Osteoblast (primary cell): ENCODE results near the gene NCKAP5. TPM values are rescaled to one million over a fixed set of nuclear protein-coding genes. Genes with fewer than 3 reads are reported as not detected.

Source experiments
- DNase-seq: peaks from one replicate; pipeline ENCODE4 v3.0.0; 2011; ENCODE audit warnings: low spot score, mixed read lengths; ENCODE audit not compliant: insufficient read length; ENCODE audit errors: missing footprints
- H2AFZ ChIP-seq: 2 replicates; pipeline ENCODE4 v1.6.0; 2011; ENCODE audit warnings: mild to moderate bottlenecking, low read length
- H3K27ac ChIP-seq: 2 replicates; pipeline ENCODE4 v1.5.1; 2011; ENCODE audit warnings: mild to moderate bottlenecking, low read depth, low read length, moderate library complexity
- H3K27me3 ChIP-seq: 2 replicates; pipeline ENCODE4 v1.6.0; 2012; ENCODE audit warnings: mild to moderate bottlenecking, control low read depth, inconsistent platforms, low read length, moderate library complexity; ENCODE audit not compliant: insufficient read depth
- H3K36me3 ChIP-seq: 2 replicates; pipeline ENCODE4 v1.5.1; 2011; ENCODE audit warnings: mild to moderate bottlenecking, low read length, control low read depth, moderate library complexity; ENCODE audit not compliant: insufficient read depth
- H3K4me1 ChIP-seq: 2 replicates; pipeline ENCODE4 v1.5.1; 2011; ENCODE audit warnings: mild to moderate bottlenecking, low read length, control low read depth, moderate library complexity; ENCODE audit not compliant: insufficient read depth
- H3K4me2 ChIP-seq: 2 replicates; pipeline ENCODE4 v1.6.0; 2011; ENCODE audit warnings: mild to moderate bottlenecking, low read length; ENCODE audit not compliant: insufficient read depth
- H3K4me3 ChIP-seq: fragments of 200-600 bp; sonication (generic); 3 replicates; pipeline ENCODE4 v1.5.1; 2012; ENCODE audit warnings: mild to moderate bottlenecking, low read length, inconsistent platforms; ENCODE audit not compliant: insufficient read depth
- H3K79me2 ChIP-seq: 2 replicates; pipeline ENCODE4 v1.6.0; 2012; ENCODE audit warnings: mild to moderate bottlenecking, low read length, control low read depth, inconsistent platforms; ENCODE audit not compliant: insufficient read depth
- H3K9me3 ChIP-seq: 2 replicates; pipeline ENCODE4 v1.5.1; 2011; ENCODE audit warnings: low read depth, low read length, control low read depth
- H4K20me1 ChIP-seq: 2 replicates; pipeline ENCODE4 v1.6.0; 2012; ENCODE audit warnings: mild to moderate bottlenecking, low read length, control low read depth; ENCODE audit not compliant: insufficient read depth
- total RNA-seq: library from RNA; depleted of rRNA; stranded (reverse); fragments of >200 nt; gene quantifications from 2 replicates; pipeline ENCODE4 v1.2.3, GENCODE V29; 2012
- TF ChIP-seq, protein P1 (sequence below): IDR thresholded peaks from 2 replicates; pipeline ENCODE4 v1.5.1; 2011; ENCODE audit warnings: mild to moderate bottlenecking, low read depth, low read length, moderate library complexity; ENCODE audit errors: extremely low read depth

Gene NCKAP5
- total RNA-seq, 1 donor = 1.8 TPM

DNA sequence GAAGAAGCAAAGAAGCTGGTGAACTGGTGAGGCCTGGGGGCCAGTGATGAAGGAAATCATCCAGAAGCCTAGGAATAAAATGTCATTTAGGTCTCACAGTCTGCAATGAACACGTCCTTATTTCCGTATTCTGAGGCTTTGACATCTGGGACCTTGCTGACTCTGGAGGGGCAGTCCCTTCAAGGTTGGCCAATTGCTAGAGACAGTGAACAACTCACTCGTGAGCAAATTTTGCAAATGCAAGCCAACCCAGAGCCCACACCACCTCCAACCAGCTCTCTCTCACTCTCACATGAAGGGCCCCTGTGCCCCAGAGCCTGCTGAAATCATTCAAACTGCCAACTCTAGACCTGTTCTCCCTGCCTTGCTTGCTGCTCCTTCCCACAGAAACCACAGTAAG, 619.2 kb downstream of the NCKAP5 start:
- H4K20me1 ChIP-seq = no peaks in the 10 kb centered on the region
- H3K79me2 ChIP-seq = no peaks in the 10 kb centered on the region
- no peak overlapping the region for H3K4me3 ChIP-seq
- H3K27me3 ChIP-seq = no peaks in the 10 kb centered on the region
- H3K4me1 ChIP-seq = no peaks in the 10 kb centered on the region
- H3K9me3 ChIP-seq = no peaks in the 10 kb centered on the region
- TF ChIP-seq, protein P1, sequence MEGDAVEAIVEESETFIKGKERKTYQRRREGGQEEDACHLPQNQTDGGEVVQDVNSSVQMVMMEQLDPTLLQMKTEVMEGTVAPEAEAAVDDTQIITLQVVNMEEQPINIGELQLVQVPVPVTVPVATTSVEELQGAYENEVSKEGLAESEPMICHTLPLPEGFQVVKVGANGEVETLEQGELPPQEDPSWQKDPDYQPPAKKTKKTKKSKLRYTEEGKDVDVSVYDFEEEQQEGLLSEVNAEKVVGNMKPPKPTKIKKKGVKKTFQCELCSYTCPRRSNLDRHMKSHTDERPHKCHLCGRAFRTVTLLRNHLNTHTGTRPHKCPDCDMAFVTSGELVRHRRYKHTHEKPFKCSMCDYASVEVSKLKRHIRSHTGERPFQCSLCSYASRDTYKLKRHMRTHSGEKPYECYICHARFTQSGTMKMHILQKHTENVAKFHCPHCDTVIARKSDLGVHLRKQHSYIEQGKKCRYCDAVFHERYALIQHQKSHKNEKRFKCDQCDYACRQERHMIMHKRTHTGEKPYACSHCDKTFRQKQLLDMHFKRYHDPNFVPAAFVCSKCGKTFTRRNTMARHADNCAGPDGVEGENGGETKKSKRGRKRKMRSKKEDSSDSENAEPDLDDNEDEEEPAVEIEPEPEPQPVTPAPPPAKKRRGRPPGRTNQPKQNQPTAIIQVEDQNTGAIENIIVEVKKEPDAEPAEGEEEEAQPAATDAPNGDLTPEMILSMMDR = no peak
- H3K27ac ChIP-seq = no peak overlapping the region
- H2AFZ ChIP-seq = no peak overlapping the region
- no peaks in the 10 kb centered on the region for H3K36me3 ChIP-seq
- DNase-seq = no peak
- H3K4me2 ChIP-seq = no peak overlapping the region

DNA sequence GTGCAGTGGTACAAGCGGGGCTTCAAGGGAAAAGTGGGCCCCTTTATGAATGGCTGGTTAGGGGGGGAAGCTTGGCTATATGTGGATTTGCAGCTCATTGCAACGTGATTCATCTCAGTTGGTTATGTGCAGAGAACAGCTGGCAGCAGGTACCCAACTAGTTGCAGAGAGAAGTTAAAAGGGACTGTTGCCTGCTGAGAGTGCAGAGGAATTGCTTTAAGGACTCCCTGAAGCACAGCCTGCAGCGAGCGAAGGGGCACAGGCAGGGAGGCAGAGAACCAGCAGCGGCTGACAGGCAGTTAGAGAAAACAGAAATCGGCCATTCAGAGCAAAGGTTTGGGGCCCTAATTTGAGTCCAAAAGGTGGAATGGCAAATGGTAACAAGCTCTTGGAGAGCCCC, 620.1 kb downstream of the NCKAP5 start:
- Histone ChIP-seq H3K4me1 (no peaks in the 10 kb centered on the region), H3K36me3 (no peaks in the 10 kb centered on the region), H3K4me3 (no peak overlapping the region), H3K27me3 (no peaks in the 10 kb centered on the region), H3K4me2 (no peak overlapping the region), H3K27ac (no peak overlapping the region), H4K20me1 (no peaks in the 10 kb centered on the region), H2AFZ (no peak overlapping the region), H3K9me3 (no peaks in the 10 kb centered on the region), H3K79me2 (no peaks in the 10 kb centered on the region)
- TF ChIP-seq, protein P1 = no peak
- DNase-seq = no peak

DNA sequence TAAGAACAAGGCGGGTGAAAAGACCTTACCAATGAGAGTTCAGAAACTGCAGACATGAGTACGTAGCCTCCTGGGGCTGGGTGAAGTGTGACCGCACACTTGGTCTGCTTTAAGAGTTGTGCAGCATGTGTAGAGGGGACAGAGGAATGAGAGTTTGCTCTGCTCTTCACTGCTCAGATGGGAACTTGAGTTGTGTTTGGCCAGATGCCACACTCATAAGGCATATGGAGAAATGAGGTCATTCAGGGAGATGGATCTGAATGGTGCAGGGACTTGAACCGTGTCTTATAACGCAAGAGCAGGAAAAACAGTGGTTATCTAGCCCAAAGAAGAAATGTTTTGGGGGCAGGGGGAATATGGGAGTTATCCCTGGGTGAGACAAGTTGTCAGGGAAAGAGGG, 624.4 kb downstream of the NCKAP5 start:
- Histone ChIP-seq H4K20me1 (no peaks in the 10 kb centered on the region), H3K27ac (no peak overlapping the region), H2AFZ (no peak overlapping the region), H3K4me1 (no peaks in the 10 kb centered on the region), H3K9me3 (no peaks in the 10 kb centered on the region), H3K4me2 (no peak overlapping the region), H3K27me3 (no peaks in the 10 kb centered on the region), H3K79me2 (no peaks in the 10 kb centered on the region), H3K4me3 (no peak overlapping the region), H3K36me3 (no peaks in the 10 kb centered on the region)
- DNase-seq = no peak
- TF ChIP-seq, protein P1 = no peak

DNA sequence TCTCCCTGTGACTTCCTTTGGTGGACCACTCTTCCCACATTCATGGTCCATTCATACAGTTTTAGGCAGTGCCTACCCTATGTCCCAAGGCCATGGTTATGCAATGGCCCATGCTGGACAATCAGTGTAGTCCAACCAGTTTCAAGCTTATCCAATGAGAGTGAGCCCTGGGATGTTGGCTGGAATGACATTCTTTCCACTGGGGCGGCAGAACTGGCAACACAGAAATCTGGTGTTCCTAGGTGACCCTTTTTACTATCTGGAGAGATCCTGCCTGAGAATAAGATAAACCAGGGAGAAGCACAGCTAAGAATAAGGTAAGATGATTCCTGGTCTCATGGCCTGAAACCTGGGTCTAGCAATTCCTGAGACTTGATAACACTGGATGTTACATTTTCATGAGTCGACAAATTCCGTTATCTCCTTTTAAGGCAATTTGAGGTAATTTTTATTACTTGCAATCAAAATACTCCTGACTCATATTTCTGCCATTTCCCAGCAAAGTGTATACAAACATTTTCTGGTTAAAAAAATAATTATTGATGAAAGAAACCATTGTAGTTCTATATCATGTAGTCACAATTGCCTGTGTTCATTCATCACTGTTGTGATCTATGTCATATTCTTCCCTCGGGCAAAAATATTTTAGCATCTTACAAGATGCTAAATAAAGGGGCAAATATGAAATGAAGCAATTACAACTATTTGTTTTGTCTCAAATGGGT, 626.8 kb downstream of the NCKAP5 start:
- no peaks in the 10 kb centered on the region for H4K20me1 ChIP-seq

More for the DNA sequence above, 626.8 kb downstream of the NCKAP5 start:
- H3K36me3 ChIP-seq = no peaks in the 10 kb centered on the region
- no peak for DNase-seq
- no peak overlapping the region for H3K4me3 ChIP-seq
- peaks cover 10% of the 10 kb centered on the region for H3K4me1 ChIP-seq
- no peaks in the 10 kb centered on the region for H3K27me3 ChIP-seq
- no peak overlapping the region for H2AFZ ChIP-seq
- no peak overlapping the region for H3K4me2 ChIP-seq
- TF ChIP-seq, protein P1 = no peak
- no peak overlapping the region for H3K27ac ChIP-seq
- no peaks in the 10 kb centered on the region for H3K79me2 ChIP-seq
- H3K9me3 ChIP-seq = no peaks in the 10 kb centered on the region
